ENCODE measurements around the gene CAPN13.

Gene CAPN13

DNA sequence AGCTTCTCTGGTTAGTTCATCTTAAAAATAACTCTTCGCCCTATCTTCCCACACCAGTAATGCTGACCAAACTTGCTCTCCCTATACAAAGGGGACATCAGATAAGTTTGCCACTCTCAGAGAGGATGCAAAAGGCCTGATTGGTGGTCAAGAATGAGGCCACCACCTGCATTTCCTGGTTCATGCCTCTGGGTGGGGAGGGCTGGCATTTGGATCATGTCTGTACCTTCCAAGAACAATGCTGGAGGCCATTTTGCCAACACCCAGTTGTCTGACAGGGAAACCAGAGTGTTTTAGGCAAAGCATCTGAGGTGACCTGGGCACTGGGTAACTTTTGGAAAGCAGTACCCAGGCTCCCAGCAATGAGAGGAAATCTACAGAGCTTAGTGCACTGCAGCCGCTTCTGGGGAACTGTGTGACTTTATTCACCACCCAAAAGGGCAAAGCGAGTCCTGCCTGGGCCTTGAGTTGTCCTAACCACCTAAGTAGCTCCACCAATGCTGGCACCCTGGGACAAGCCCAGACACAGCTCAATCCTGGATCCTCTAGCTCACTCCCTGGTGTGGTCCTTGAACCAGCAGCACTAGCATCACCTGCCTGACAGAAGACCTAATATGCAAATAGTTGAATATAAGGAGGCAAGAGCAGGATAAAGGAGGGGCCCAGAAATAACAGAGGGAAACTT lies 35.1 kb downstream of the CAPN13 start:
- Histone ChIP-seq H3K79me2 (ENCODE audit: insufficient read depth, low read length) (no peaks in the 10 kb centered on the region), H3K4me3 (ENCODE audit: low read length, poor library complexity, severe bottlenecking) (no peak overlapping the region), H3K27me3 (ENCODE audit: insufficient read depth, low read length, poor library complexity, severe bottlenecking) (no peaks in the 10 kb centered on the region), H3K9ac (ENCODE audit: low read depth, low read length, poor library complexity, severe bottlenecking) (no peak overlapping the region), H4K20me1 (ENCODE audit: insufficient read depth, low read length, poor library complexity, severe bottlenecking) (no peaks in the 10 kb centered on the region), H3F3A (ENCODE audit: low read depth) (no peaks in the 10 kb centered on the region), H3K9me2 (replicated peaks; ENCODE audit: low read depth, low read length) (no peaks in the 10 kb centered on the region), H3K4me2 (ENCODE audit: low read depth, low read length, poor library complexity, severe bottlenecking) (no peak overlapping the region), H3K4me1 (ENCODE audit: insufficient read depth, low read length, poor library complexity, severe bottlenecking) (no peaks in the 10 kb centered on the region), H2AFZ (ENCODE audit: low read length) (no peak overlapping the region), H3K36me3 (ENCODE audit: insufficient read depth, low read length) (no peaks in the 10 kb centered on the region), H3K9me3 (ENCODE audit: insufficient read depth, low read depth, low read length) (no peaks in the 10 kb centered on the region)
- TF ChIP-seq, protein P1, sequence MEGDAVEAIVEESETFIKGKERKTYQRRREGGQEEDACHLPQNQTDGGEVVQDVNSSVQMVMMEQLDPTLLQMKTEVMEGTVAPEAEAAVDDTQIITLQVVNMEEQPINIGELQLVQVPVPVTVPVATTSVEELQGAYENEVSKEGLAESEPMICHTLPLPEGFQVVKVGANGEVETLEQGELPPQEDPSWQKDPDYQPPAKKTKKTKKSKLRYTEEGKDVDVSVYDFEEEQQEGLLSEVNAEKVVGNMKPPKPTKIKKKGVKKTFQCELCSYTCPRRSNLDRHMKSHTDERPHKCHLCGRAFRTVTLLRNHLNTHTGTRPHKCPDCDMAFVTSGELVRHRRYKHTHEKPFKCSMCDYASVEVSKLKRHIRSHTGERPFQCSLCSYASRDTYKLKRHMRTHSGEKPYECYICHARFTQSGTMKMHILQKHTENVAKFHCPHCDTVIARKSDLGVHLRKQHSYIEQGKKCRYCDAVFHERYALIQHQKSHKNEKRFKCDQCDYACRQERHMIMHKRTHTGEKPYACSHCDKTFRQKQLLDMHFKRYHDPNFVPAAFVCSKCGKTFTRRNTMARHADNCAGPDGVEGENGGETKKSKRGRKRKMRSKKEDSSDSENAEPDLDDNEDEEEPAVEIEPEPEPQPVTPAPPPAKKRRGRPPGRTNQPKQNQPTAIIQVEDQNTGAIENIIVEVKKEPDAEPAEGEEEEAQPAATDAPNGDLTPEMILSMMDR (conservative IDR thresholded peaks at IDR 0.05; ENCODE audit: low read length), result no peak
- no peak for TF ChIP-seq EZH2phosphoT487 (IDR thresholded peaks at IDR 0.05; ENCODE audit: borderline replicate concordance)

DNA sequence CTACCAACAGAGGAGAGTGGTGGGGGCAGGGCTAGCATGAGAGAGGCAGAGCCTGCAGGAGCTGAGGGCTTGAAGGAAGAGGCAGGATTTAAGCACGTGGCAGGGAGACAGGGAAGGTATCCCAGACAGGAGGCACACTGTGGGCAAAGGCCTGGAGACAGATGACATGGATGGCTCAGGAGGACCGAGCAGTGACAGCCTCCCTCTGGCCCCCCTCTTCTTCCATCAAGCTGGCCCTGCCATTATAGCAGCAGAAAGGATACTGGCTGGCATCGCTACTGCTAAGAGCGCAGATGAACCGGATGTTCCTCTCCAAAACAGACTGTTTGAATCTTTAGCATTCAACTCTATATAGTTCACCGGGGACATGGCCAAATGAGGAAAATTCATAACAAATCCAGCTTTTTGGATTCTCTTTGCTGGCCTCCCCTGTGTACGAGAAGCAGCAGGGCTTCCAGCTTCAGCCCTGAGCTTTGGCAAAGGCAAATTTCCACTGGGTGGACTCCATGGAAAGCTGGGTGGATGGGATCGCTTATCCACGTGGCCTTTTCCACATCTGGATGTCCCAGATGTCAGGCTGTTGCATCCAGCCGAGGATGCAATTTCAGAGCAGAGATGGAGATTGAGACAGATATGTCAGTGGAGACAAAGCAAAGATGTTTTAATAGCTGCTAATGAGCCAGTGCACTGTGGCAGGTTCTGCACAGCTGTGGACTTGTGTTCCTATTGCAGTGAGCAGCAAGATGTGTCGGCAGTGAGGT lies 36.2 kb downstream of the CAPN13 start:
- no peaks in the 10 kb centered on the region for H3K9me2 ChIP-seq (replicated peaks; ENCODE audit: low read depth, low read length)
- no peaks in the 10 kb centered on the region for H3K79me2 ChIP-seq (ENCODE audit: insufficient read depth, low read length)
- no peaks in the 10 kb centered on the region for H3K9me3 ChIP-seq (ENCODE audit: insufficient read depth, low read depth, low read length)
- H2AFZ ChIP-seq (ENCODE audit: low read length), result no peak overlapping the region
- H3K4me1 ChIP-seq (ENCODE audit: insufficient read depth, low read length, poor library complexity, severe bottlenecking), result no peaks in the 10 kb centered on the region
- no peak overlapping the region for H3K4me3 ChIP-seq (ENCODE audit: low read length, poor library complexity, severe bottlenecking)
- H3F3A ChIP-seq (ENCODE audit: low read depth), result no peaks in the 10 kb centered on the region
- TF ChIP-seq, protein P1 (conservative IDR thresholded peaks at IDR 0.05; ENCODE audit: low read length), result no peak
- no peak for TF ChIP-seq EZH2phosphoT487 (IDR thresholded peaks at IDR 0.05; ENCODE audit: borderline replicate concordance)
- no peaks in the 10 kb centered on the region for H3K36me3 ChIP-seq (ENCODE audit: insufficient read depth, low read length)
- H3K9ac ChIP-seq (ENCODE audit: low read depth, low read length, poor library complexity, severe bottlenecking), result no peak overlapping the region
- no peak overlapping the region for H3K4me2 ChIP-seq (ENCODE audit: low read depth, low read length, poor library complexity, severe bottlenecking)
- H4K20me1 ChIP-seq (ENCODE audit: insufficient read depth, low read length, poor library complexity, severe bottlenecking), result no peaks in the 10 kb centered on the region
- no peaks in the 10 kb centered on the region for H3K27me3 ChIP-seq (ENCODE audit: insufficient read depth, low read length, poor library complexity, severe bottlenecking)

DNA sequence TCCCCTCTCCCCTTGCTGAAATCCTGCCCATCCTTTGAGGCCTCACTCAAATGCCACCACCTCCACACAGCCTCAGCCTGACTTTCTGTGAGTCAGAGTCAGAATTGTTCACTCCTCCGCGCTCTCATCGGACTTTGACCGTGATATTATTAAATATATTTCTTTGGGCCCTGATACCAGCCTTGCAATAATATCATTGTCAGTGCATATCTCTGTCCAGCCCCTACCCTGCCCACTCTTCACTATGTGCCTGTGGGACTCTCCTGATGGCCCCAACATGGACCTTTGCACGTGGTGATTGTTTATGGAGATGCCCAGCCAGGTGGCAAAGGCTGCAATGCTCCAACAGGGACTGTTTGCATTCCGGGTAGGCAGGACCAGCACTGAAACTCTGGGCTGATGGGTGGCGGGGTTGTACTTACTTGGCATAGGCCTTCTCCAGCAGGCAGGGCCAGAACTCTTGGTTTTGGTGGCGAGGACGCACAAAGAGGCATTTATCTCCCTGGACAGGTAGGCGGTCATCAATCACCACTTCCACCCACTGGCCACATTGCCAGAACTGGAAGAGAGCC lies 37.3 kb downstream of the CAPN13 start:
- TF ChIP-seq, protein P1 (conservative IDR thresholded peaks at IDR 0.05; ENCODE audit: low read length), result no peak
- TF ChIP-seq EZH2phosphoT487 (IDR thresholded peaks at IDR 0.05; ENCODE audit: borderline replicate concordance), result no peak
- H3F3A ChIP-seq (ENCODE audit: low read depth), result no peaks in the 10 kb centered on the region
- no peak overlapping the region for H3K4me3 ChIP-seq (ENCODE audit: low read length, poor library complexity, severe bottlenecking)
- H3K9me2 ChIP-seq (replicated peaks; ENCODE audit: low read depth, low read length), result no peaks in the 10 kb centered on the region
- H3K27me3 ChIP-seq (ENCODE audit: insufficient read depth, low read length, poor library complexity, severe bottlenecking), result no peaks in the 10 kb centered on the region
- no peaks in the 10 kb centered on the region for H3K79me2 ChIP-seq (ENCODE audit: insufficient read depth, low read length)
- no peak overlapping the region for H3K4me2 ChIP-seq (ENCODE audit: low read depth, low read length, poor library complexity, severe bottlenecking)
- H3K4me1 ChIP-seq (ENCODE audit: insufficient read depth, low read length, poor library complexity, severe bottlenecking), result no peaks in the 10 kb centered on the region
- H4K20me1 ChIP-seq (ENCODE audit: insufficient read depth, low read length, poor library complexity, severe bottlenecking), result no peaks in the 10 kb centered on the region
- H2AFZ ChIP-seq (ENCODE audit: low read length), result no peak overlapping the region
- H3K36me3 ChIP-seq (ENCODE audit: insufficient read depth, low read length), result no peaks in the 10 kb centered on the region
- no peak overlapping the region for H3K9ac ChIP-seq (ENCODE audit: low read depth, low read length, poor library complexity, severe bottlenecking)
- no peaks in the 10 kb centered on the region for H3K9me3 ChIP-seq (ENCODE audit: insufficient read depth, low read depth, low read length)
